ENCODE results near the gene TNS3.

DNA sequence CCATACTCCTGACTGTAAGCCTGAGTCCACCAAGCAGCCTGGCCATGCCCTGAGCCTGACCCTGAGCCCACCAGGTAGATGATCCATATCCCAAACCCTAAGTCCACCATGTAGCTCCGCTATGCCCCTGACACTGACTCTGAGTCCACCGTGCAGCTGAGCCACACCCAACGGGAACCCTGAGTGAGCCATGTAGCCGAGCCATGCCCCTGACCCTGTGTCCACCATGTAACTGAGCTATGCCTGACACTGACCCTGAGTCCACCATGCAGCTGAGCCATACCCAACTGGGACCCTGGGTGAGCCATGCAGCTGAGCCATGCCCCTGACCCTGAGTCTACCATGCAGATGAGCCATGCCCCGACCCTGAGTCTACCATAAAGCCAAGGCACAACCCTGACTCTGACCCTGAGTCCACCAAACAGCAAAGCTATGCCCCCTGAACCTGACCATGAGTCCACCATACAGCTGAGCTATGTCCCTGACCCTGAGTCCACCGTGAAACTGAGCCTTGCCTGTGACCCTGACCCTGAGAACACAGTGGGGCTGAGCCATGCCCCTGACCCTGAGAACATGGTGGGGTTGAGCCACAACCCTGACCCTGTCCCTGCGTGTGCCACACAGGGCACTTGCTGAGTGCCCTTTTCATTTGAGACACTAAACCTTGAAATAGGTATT, 299.8 kb downstream of the TNS3 start:
- TF ChIP-seq, protein P1, sequence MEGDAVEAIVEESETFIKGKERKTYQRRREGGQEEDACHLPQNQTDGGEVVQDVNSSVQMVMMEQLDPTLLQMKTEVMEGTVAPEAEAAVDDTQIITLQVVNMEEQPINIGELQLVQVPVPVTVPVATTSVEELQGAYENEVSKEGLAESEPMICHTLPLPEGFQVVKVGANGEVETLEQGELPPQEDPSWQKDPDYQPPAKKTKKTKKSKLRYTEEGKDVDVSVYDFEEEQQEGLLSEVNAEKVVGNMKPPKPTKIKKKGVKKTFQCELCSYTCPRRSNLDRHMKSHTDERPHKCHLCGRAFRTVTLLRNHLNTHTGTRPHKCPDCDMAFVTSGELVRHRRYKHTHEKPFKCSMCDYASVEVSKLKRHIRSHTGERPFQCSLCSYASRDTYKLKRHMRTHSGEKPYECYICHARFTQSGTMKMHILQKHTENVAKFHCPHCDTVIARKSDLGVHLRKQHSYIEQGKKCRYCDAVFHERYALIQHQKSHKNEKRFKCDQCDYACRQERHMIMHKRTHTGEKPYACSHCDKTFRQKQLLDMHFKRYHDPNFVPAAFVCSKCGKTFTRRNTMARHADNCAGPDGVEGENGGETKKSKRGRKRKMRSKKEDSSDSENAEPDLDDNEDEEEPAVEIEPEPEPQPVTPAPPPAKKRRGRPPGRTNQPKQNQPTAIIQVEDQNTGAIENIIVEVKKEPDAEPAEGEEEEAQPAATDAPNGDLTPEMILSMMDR (IDR thresholded peaks at IDR 0.05) = no peak
- TF ChIP-seq POLR2A (IDR thresholded peaks at IDR 0.05) = no peak

Data from uterus (tissue), 2 donors.